MV-4-11 (cell line): ENCODE data around the gene DDIT4L.
A peak's percentile ranks its signal among the peaks of the same experiment; 100 is the strongest.
"Not testable (repeated sequence)": the region's sequence is repeated elsewhere in the genome, so short reads cannot be mapped to it uniquely, and the experiment has no call there.

ENCODE experiments used
- DNase-seq: peaks from one replicate; lab custom pipeline; 2025; lab: John Stamatoyannopoulos, UW

DDIT4L gene

GRCh38 chr4:100189820-100190642 is at the start of gene DDIT4L:
DDIT4L (minus strand) TSS chr4:100190468; CDS start chr4:100189983, 485 bp downstream.
- DNase-seq = no peak

- DNase-seq = peak; percentile 88
Observed at GRCh38 chr4:100240008-100240407, 49.7 kb upstream of the DDIT4L start.

- no peak for DNase-seq
Observed at GRCh38 chr4:100224721-100225120, 34.5 kb upstream of the DDIT4L start.

GRCh38 chr4:100224160-100224559 is 33.9 kb upstream of the DDIT4L start:
- DNase-seq = no peak

- peak; percentile 69 for DNase-seq
Observed at GRCh38 chr4:100208964-100209363, 18.7 kb upstream of the DDIT4L start.

GRCh38 chr4:100208459-100208858 is 18.2 kb upstream of the DDIT4L start:
- no peak for DNase-seq

GRCh38 chr4:100206850-100207249 is 16.6 kb upstream of the DDIT4L start:
- peak; percentile 74 for DNase-seq

GRCh38 chr4:100198061-100198460 is 7.8 kb upstream of the DDIT4L start:
- no peak for DNase-seq

GRCh38 chr4:100196388-100197071 is 6.3 kb upstream of the DDIT4L start:
- DNase-seq = not testable (repeated sequence)

GRCh38 chr4:100190643-100191600 is 654 bp upstream of the DDIT4L start:
- peak; percentile 10 for DNase-seq

GRCh38 chr4:100188829-100189228 is 1.4 kb downstream of the DDIT4L start:
- DNase-seq = no peak

GRCh38 chr4:100187781-100188180 is 2.5 kb downstream of the DDIT4L start:
- no peak for DNase-seq

GRCh38 chr4:100184787-100185186 is 5.5 kb downstream of the DDIT4L start:
- no peak for DNase-seq

GRCh38 chr4:100177855-100178254 is 12.4 kb downstream of the DDIT4L start:
- no peak for DNase-seq

- DNase-seq = no peak
Observed at GRCh38 chr4:100177126-100177525, 13.1 kb downstream of the DDIT4L start.

GRCh38 chr4:100175858-100176257 is 14.4 kb downstream of the DDIT4L start:
- DNase-seq = no peak

GRCh38 chr4:100174985-100175383 is 15.3 kb downstream of the DDIT4L start:
- no peak for DNase-seq

GRCh38 chr4:100170986-100171385 is 19.3 kb downstream of the DDIT4L start:
- peak; percentile 18 for DNase-seq

GRCh38 chr4:100169491-100170485 is 20.5 kb downstream of the DDIT4L start:
- no peak for DNase-seq

GRCh38 chr4:100168521-100168920 is 21.7 kb downstream of the DDIT4L start:
- DNase-seq = no peak
